Muscle layer of colon (tissue), 2 donors: ENCODE data around the gene PRKG1.

Experiments used
- H3K27ac ChIP-seq: one replicate; pipeline ENCODE4 v1.7.0; 2013; ENCODE audit warnings: low read depth, mild to moderate bottlenecking, low read length, moderate library complexity
- H3K27me3 ChIP-seq, 2 donors: one replicate each; pipeline ENCODE4 v1.7.0; 2013; ENCODE audit warnings: low read length in 2 of 2, mild to moderate bottlenecking in 2 of 2; ENCODE audit not compliant: insufficient read depth in 2 of 2, control insufficient read depth in 1 of 2
- H3K36me3 ChIP-seq: one replicate; pipeline ENCODE4 v1.7.0; 2013; ENCODE audit warnings: mild to moderate bottlenecking, low read length; ENCODE audit not compliant: insufficient read depth
- H3K4me1 ChIP-seq: one replicate; pipeline ENCODE4 v1.7.0; 2013; ENCODE audit warnings: mild to moderate bottlenecking, low read length; ENCODE audit not compliant: insufficient read depth
- H3K4me3 ChIP-seq, 2 donors: one replicate each; pipeline ENCODE4 v1.7.0; 2013; ENCODE audit warnings: low read length in 2 of 2, low read depth in 1 of 2, mild to moderate bottlenecking in 1 of 2, moderate library complexity in 1 of 2
- H3K9ac ChIP-seq: one replicate; pipeline ENCODE4 v1.7.0; 2013; ENCODE audit warnings: low read length
- H3K9me3 ChIP-seq: one replicate; pipeline ENCODE4 v1.7.0; 2013; ENCODE audit warnings: mild to moderate bottlenecking, low read length
- donor health status: abdominal sarcoma.
- donor health status: Adenocarcinoma of cecum.

The PRKG1 gene

DNA sequence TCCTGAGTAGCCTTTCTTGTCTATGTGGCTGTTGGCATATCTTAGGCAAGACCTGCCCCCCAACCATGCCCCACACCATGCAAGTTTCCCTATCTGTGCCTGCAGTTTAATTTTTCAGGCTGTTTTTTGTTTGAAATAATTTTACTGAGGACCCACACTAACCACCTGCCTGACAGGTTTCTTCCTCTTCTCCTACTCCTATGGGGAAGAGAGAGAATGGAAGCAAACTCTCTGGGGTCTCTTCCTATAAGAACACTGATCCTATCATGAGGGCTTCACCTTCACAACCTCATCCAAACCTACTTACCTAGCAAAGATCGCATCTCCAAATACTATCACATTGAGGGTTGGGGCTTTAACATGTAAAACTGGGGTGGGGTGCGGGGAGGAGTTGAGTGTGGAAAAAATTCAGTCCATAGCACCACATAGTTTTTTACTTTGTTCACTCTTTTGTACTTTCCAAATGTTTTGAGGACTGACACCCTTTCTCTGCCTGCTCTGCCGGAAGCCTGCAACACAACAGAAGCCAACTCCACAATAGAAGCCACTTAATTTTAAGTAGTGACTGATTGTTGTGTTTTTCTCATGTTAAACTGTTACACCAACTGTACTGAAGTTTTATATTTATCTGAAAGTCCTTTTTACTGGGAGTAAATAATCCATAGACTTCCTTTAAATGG is 692.3 kb downstream of the PRKG1 start:
- H3K4me3 ChIP-seq = no peak overlapping the region
- H3K4me1 ChIP-seq = no peaks in the 10 kb centered on the region
- no peak overlapping the region for H3K27ac ChIP-seq
- no peaks in the 10 kb centered on the region for H3K27me3 ChIP-seq
- no peak overlapping the region for H3K9ac ChIP-seq
- no peaks in the 10 kb centered on the region for H3K9me3 ChIP-seq
- H3K36me3 ChIP-seq = no peaks in the 10 kb centered on the region

DNA sequence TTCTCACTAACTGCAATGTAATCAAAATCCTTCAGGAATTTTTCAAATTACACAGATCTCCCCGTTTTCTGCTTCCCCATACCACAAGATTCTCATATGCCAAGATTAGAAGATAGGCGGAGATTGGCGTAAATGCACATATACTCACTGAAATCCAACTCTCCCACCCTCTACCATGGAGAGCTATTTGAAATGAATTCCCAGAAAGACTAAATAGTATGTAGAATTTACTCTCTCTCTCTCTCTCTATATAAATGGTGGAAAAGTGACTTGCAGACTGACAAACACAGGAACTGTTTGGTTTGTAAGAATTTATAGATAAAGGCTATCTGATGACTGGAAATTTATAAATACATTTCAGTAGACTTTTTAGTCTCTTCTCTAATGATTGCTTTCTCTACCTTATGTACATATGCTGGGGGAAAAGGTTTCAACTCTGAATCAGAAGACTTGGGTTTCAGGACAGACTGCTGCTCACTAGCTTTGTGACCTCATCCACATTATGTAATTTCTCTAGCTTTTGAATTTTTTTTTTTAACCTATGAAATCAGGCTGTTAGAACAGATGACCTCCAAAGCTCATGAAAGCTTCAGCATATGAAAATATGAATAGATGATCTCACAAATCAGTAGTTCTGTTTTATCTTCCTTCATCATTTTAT is 692.9 kb downstream of the PRKG1 start:
- Histone ChIP-seq H3K36me3 (no peaks in the 10 kb centered on the region), H3K9me3 (no peaks in the 10 kb centered on the region), H3K27ac (no peak overlapping the region), H3K4me1 (no peaks in the 10 kb centered on the region), H3K4me3 (no peak overlapping the region), H3K27me3 (no peaks in the 10 kb centered on the region), H3K9ac (no peak overlapping the region)

- H3K27ac ChIP-seq = no peak overlapping the region
- no peaks in the 10 kb centered on the region for H3K4me1 ChIP-seq
- H3K36me3 ChIP-seq = no peaks in the 10 kb centered on the region
- no peak overlapping the region for H3K4me3 ChIP-seq
- H3K27me3 ChIP-seq = no peaks in the 10 kb centered on the region
- H3K9me3 ChIP-seq = no peaks in the 10 kb centered on the region
- H3K9ac ChIP-seq = no peak overlapping the region
These were observed 694.7 kb downstream of the PRKG1 start for GRCh38 chr10:51768886-51769465.

- Histone ChIP-seq H3K9ac (no peak overlapping the region), H3K27me3 (no peaks in the 10 kb centered on the region), H3K4me1 (no peaks in the 10 kb centered on the region), H3K27ac (no peak overlapping the region), H3K36me3 (no peaks in the 10 kb centered on the region), H3K4me3 (no peak overlapping the region), H3K9me3 (no peaks in the 10 kb centered on the region)
These were observed 696.4 kb downstream of the PRKG1 start for GRCh38 chr10:51770709-51771108.

GRCh38 chr10:51772387-51772786 is 698.1 kb downstream of the PRKG1 start:
- no peak overlapping the region for H3K27ac ChIP-seq
- H3K27me3 ChIP-seq = no peaks in the 10 kb centered on the region
- no peaks in the 10 kb centered on the region for H3K36me3 ChIP-seq
- no peak overlapping the region for H3K9ac ChIP-seq
- no peak overlapping the region for H3K4me3 ChIP-seq
- H3K4me1 ChIP-seq = no peaks in the 10 kb centered on the region
- H3K9me3 ChIP-seq = no peaks in the 10 kb centered on the region

DNA sequence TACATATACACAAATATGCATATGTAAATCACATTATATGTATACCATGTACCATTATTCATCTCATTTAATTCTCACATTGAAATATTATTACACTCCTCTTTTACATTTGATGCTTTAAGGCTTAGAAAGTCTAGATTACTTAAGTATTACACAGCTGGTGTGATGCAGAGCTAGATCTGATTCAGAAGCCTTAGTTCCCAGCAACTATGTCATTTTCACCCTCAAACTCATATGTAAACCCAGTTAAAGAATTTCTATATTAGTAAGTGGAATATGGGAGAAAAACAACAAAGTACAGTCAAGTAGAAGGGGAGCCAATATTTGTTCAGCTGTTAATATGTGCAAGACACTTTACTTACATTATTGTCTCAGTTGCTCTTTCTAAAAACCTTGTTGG is 699.4 kb downstream of the PRKG1 start:
- H3K36me3 ChIP-seq = no peaks in the 10 kb centered on the region
- H3K27me3 ChIP-seq = no peaks in the 10 kb centered on the region
- no peak overlapping the region for H3K9ac ChIP-seq
- H3K9me3 ChIP-seq = no peaks in the 10 kb centered on the region
- H3K4me3 ChIP-seq = no peak overlapping the region
- no peaks in the 10 kb centered on the region for H3K4me1 ChIP-seq
- no peak overlapping the region for H3K27ac ChIP-seq

DNA sequence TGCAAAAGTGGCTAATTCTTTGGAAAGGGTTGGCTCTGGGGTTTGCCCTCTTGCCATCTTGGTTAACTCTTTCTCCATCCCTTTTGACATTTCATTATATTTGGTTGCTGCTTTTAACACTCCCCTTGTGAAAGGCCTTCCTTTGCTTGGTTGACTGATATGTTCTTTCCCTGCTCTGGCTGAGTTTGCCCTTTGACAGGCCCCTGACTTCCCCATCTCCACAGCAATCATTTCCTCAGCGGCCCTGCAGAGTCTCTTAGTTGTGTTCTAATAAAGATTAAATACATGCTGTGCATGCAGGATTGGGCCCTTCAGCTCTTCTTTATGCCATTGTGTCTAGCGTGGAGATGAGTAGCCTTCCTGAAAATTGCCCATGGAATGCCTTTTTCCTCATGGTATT is 709.7 kb downstream of the PRKG1 start:
- no peaks in the 10 kb centered on the region for H3K36me3 ChIP-seq
- H3K9ac ChIP-seq = no peak overlapping the region
- no peaks in the 10 kb centered on the region for H3K9me3 ChIP-seq
- H3K27ac ChIP-seq = no peak overlapping the region
- H3K27me3 ChIP-seq = no peaks in the 10 kb centered on the region
- H3K4me1 ChIP-seq = peaks cover 3% of the 10 kb centered on the region
- H3K4me3 ChIP-seq = no peak overlapping the region

DNA sequence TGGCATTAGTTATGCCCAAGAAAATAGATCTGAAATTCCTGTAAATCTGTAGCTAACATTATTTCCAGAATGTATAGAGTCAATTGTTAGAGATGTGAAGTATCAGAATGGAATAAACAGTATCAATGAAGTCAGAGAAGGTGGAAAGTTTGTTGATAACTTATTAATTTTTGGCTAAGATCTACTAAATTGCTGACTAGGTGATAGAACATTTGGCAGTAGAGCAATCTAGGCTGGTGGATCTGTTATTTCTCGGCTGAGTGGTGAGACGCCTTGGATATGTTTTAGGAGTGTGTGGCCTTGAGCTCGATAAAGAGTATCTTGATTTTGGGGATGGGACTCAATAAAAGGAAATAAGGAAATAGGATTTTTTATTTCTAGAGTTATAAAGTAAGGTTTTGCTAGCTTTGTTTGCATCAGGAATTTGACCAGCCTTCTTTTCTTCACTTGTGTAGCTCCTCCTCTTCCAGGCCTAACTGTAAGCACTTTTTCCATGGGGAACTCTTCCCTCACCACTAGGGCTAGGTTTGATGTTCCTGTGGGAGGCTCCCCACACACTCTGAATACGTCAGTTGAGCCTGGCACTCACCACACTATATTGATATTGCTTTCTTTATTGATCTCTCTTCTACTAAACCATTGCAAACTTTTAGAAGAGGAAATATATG is 711.9 kb downstream of the PRKG1 start:
- Histone ChIP-seq H3K9me3 (no peaks in the 10 kb centered on the region), H3K27ac (no peak overlapping the region), H3K27me3 (no peaks in the 10 kb centered on the region), H3K4me3 (no peak overlapping the region), H3K9ac (no peak overlapping the region), H3K4me1 (peaks cover 5% of the 10 kb centered on the region), H3K36me3 (no peaks in the 10 kb centered on the region)

DNA sequence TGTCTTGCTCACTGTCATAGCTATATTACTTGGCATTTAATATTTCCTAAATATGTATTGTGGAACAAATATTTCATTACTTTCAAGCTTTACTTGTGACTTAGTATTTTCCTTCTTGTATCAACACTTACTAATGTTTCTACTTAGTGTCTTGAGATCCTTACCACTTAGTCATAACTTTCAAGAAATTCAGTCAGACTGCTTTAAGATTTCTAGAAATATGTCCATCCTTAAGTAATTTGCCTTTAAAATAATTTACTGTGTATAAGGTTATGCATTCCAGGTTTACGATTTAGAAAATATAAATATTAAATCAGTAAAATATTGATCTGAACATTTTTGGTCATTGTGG is 712.4 kb downstream of the PRKG1 start:
- peaks cover 5% of the 10 kb centered on the region for H3K4me1 ChIP-seq
- no peaks in the 10 kb centered on the region for H3K9me3 ChIP-seq
- no peak overlapping the region for H3K4me3 ChIP-seq
- H3K27ac ChIP-seq = no peak overlapping the region
- H3K36me3 ChIP-seq = no peaks in the 10 kb centered on the region
- H3K9ac ChIP-seq = no peak overlapping the region
- H3K27me3 ChIP-seq = no peaks in the 10 kb centered on the region

DNA sequence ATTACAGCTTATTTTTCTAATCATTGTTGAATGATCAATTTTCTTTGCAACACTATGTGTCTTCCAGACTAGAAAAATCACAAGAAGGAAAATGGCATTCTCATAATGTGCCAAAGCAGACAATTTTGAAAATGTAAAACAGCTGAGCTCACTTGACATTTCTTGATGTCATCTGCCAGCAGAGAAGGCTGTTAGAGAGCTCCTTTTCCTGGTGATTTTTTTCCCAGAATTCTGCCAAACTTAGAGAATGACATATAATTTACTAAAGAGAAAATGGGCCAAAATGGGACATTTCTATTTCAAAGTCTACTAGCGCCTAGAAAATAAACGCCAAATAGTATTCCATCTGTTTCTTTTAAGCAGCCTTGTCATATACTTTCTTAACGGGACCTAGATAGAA is 714.0 kb downstream of the PRKG1 start:
- H3K4me3 ChIP-seq = no peak overlapping the region

DNA sequence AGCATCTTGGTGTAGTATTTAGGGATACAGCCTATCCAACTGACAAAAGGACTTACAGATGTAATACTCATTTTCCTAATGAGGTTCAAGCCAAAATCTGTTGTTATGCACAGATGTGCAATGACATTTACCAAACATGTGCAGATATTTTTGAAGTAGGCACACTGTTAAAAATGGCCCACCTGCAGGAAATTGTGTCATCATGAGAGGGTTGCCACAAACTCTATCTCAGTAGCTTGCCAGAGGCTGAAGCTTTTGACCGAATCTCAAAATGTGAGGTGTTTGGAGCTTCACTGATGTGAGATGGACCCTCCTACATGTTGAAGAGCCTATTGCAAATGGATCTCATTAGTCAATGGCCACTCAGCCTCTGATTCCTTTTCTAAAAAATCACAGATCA is 714.8 kb downstream of the PRKG1 start:
- H3K27ac ChIP-seq = no peak overlapping the region
- H3K9me3 ChIP-seq = no peaks in the 10 kb centered on the region
- H3K27me3 ChIP-seq = no peaks in the 10 kb centered on the region
- H3K9ac ChIP-seq = no peak overlapping the region
- H3K36me3 ChIP-seq = no peaks in the 10 kb centered on the region
- peaks cover 5% of the 10 kb centered on the region for H3K4me1 ChIP-seq
- no peak overlapping the region for H3K4me3 ChIP-seq

More for the DNA sequence above, 714.0 kb downstream of the PRKG1 start:
- Histone ChIP-seq H3K9me3 (no peaks in the 10 kb centered on the region), H3K36me3 (no peaks in the 10 kb centered on the region), H3K4me1 (peaks cover 5% of the 10 kb centered on the region), H3K27me3 (no peaks in the 10 kb centered on the region), H3K9ac (no peak overlapping the region), H3K27ac (no peak overlapping the region)
